ENCODE data around the gene NFILZ.

DNA sequence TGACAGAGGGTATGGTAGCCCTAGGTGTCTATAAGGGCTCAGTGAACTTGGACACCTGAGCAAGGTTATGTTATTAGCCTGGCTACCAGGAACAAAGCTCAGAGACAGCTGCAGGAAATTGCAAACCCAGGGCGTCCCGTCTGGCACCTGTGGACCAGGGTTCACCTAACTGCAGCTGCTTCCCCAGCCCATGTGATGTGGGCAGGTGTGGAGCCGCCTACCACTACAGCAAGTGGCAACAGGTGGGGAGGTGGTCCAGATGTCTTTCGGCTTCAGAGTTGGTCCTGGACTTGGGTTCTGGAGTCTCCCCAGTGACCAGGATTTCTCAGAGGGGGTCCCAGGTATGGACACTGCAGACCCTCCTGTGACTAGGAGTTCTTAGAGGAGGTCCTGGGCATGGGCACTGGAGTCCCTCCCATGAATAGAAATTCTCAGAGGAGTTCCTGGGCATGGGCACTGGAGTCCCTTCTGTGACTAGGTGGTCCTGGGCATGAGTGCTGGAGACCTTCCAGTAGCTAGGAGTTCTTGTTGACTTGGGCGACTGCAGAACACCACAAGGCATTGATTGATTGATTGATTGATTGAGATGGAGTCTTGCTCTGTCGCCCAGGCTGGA, 43.0 kb downstream of the NFILZ start:
- no peak for TF ChIP-seq POLR2A (IDR thresholded peaks at IDR 0.05)
- TF ChIP-seq, protein P1, sequence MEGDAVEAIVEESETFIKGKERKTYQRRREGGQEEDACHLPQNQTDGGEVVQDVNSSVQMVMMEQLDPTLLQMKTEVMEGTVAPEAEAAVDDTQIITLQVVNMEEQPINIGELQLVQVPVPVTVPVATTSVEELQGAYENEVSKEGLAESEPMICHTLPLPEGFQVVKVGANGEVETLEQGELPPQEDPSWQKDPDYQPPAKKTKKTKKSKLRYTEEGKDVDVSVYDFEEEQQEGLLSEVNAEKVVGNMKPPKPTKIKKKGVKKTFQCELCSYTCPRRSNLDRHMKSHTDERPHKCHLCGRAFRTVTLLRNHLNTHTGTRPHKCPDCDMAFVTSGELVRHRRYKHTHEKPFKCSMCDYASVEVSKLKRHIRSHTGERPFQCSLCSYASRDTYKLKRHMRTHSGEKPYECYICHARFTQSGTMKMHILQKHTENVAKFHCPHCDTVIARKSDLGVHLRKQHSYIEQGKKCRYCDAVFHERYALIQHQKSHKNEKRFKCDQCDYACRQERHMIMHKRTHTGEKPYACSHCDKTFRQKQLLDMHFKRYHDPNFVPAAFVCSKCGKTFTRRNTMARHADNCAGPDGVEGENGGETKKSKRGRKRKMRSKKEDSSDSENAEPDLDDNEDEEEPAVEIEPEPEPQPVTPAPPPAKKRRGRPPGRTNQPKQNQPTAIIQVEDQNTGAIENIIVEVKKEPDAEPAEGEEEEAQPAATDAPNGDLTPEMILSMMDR (IDR thresholded peaks at IDR 0.05 in 8 of 11, conservative IDR thresholded peaks at IDR 0.05 in 3 of 11) = no peak
